Astrocyte (in vitro differentiated cells and primary cell): ENCODE data around the gene CST2. TPM values are rescaled to one million over a fixed set of nuclear protein-coding genes. Genes with fewer than 3 reads are reported as not detected.

Source experiments
- DNase-seq: peaks from one replicate; pipeline ENCODE4 v3.0.0-alpha.2; 2010; ENCODE audit warnings: low read depth
- FAIRE-seq: peaks from 2 replicates; lab custom pipeline; 2011; peaks lifted over from hg19 to GRCh38; lab: Jason Lieb, UNC
- H2AFZ ChIP-seq: 2 replicates; pipeline ENCODE4 v1.6.0; 2012; ENCODE audit warnings: low read depth, low read length, inconsistent platforms
- H3K27ac ChIP-seq: 2 replicates; pipeline ENCODE4 v1.5.1; 2011; ENCODE audit warnings: low read depth, low read length, inconsistent platforms
- H3K27me3 ChIP-seq: 2 replicates; pipeline ENCODE4 v1.6.0; 2011; ENCODE audit warnings: low read length, inconsistent platforms; ENCODE audit not compliant: insufficient read depth
- H3K36me3 ChIP-seq: 2 replicates; pipeline ENCODE4 v1.5.1; 2011; ENCODE audit warnings: low read length, inconsistent platforms; ENCODE audit not compliant: insufficient read depth
- H3K4me1 ChIP-seq: 2 replicates; pipeline ENCODE4 v1.5.1; 2011; ENCODE audit warnings: low read length, inconsistent platforms; ENCODE audit not compliant: insufficient read depth
- H3K4me2 ChIP-seq: 2 replicates; pipeline ENCODE4 v1.6.0; 2012; ENCODE audit warnings: low read length, inconsistent platforms
- H3K4me3 ChIP-seq: 2 replicates; pipeline ENCODE4 v1.5.1; 2011; ENCODE audit warnings: low read depth, mild to moderate bottlenecking, low read length, inconsistent platforms; ENCODE audit not compliant: insufficient read depth
- H3K79me2 ChIP-seq: 2 replicates; pipeline ENCODE4 v1.6.0; 2012; ENCODE audit warnings: mild to moderate bottlenecking, low read length, inconsistent platforms; ENCODE audit not compliant: insufficient read depth
- H3K9ac ChIP-seq: 2 replicates; pipeline ENCODE4 v1.6.0; 2012; ENCODE audit warnings: mild to moderate bottlenecking, low read length, inconsistent platforms
- H3K9me3 ChIP-seq: 2 replicates; pipeline ENCODE4 v1.5.1; 2012; ENCODE audit warnings: low read depth, mild to moderate bottlenecking, low read length, inconsistent platforms; ENCODE audit not compliant: insufficient read depth
- H4K20me1 ChIP-seq: 2 replicates; pipeline ENCODE4 v1.6.0; 2012; ENCODE audit warnings: low read length, inconsistent platforms; ENCODE audit not compliant: insufficient read depth
- H3K27ac Mint-ChIP-seq: one replicate; pipeline ENCODE4 v1.8.0; 2021; ENCODE audit warnings: mild to moderate bottlenecking, mixed read lengths; ENCODE audit not compliant: unreplicated experiment
- H3K27me3 Mint-ChIP-seq: one replicate; pipeline ENCODE4 v1.8.0; 2021; ENCODE audit warnings: low read depth, mixed read lengths; ENCODE audit not compliant: unreplicated experiment
- H3K36me3 Mint-ChIP-seq: one replicate; pipeline ENCODE4 v1.8.0; 2021; ENCODE audit warnings: low read depth, mixed read lengths; ENCODE audit not compliant: unreplicated experiment
- H3K4me1 Mint-ChIP-seq: one replicate; pipeline ENCODE4 v1.8.0; 2021; ENCODE audit warnings: low read depth, mixed read lengths; ENCODE audit not compliant: unreplicated experiment
- H3K4me3 Mint-ChIP-seq: one replicate; pipeline ENCODE4 v1.8.0; 2021; ENCODE audit warnings: mild to moderate bottlenecking, moderate library complexity, mixed read lengths; ENCODE audit not compliant: unreplicated experiment
- H3K9me3 Mint-ChIP-seq: one replicate; pipeline ENCODE4 v1.8.0; 2021; ENCODE audit warnings: mild to moderate bottlenecking, mixed read lengths; ENCODE audit not compliant: unreplicated experiment
- CTCF ChIP-seq: IDR thresholded peaks from 2 replicates; pipeline ENCODE4 v1.5.1; 2011; ENCODE audit warnings: low read depth, mild to moderate bottlenecking, inconsistent platforms, low read length, moderate library complexity; ENCODE audit not compliant: insufficient read depth
- EZH2 ChIP-seq: IDR thresholded peaks from 2 replicates; pipeline ENCODE4 v1.6.1; 2012; ENCODE audit warnings: mild to moderate bottlenecking, low read length, inconsistent platforms; ENCODE audit not compliant: insufficient read depth
- total RNA-seq: library from RNA; stranded (reverse); gene quantifications from 2 replicates; pipeline ENCODE4 v1.2.1, GENCODE V29; 2021

CST2 gene
- total RNA-seq, 1 donor from 2014 or later = 1.7 TPM

DNA sequence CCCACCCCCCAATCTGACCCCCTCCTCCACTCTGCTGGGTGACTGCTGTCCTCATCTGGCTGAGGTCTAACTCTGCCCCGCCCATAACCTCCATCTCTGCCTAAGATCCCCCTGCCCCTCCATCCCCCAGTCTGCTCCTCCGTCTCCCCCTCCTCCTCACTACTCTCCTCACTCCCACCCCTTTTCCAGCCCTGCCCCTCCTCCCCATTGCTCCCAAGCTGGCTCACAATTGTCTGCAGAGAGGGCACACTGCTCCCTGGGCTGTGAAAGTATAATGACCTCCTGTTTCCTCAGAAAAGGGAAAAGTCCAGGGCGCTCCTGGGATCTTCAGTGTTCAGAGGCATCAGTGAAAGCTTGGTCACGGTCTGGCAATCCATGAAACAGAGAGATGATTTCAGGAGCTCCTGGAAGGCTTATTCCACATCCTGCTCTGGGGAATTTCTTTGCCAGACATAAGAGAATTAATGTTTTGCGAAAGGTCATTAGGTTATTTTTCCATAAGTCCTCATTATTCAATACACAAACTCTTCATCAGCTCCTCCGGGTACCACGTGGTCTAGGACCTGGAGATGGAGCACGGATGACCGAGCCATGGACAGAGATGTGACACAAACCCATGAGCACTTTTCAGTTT is 31.6 kb upstream of the CST2 start:
- Histone ChIP-seq H3K9ac (no peak overlapping the region), H3K4me1 (no peaks in the 10 kb centered on the region), H2AFZ (no peak overlapping the region), H3K9me3 (no peaks in the 10 kb centered on the region), H3K4me2 (no peak overlapping the region), H3K4me3 (no peak overlapping the region), H3K27ac (no peak overlapping the region), H3K79me2 (no peaks in the 10 kb centered on the region), H4K20me1 (no peaks in the 10 kb centered on the region), H3K27me3 (no peaks in the 10 kb centered on the region), H3K36me3 (no peaks in the 10 kb centered on the region)
- peak overlapping the region; percentile 53 for H3K27ac Mint-ChIP-seq
- H3K36me3 Mint-ChIP-seq = peaks cover 4% of the 10 kb centered on the region
- H3K9me3 Mint-ChIP-seq = no peaks in the 10 kb centered on the region
- TF ChIP-seq CTCF = no peak
- TF ChIP-seq EZH2 = no peak
- peaks cover 6% of the 10 kb centered on the region for H3K4me1 Mint-ChIP-seq
- FAIRE-seq = no peak
- H3K27me3 Mint-ChIP-seq = peaks cover 20% of the 10 kb centered on the region
- DNase-seq = no peak
- no peak overlapping the region for H3K4me3 Mint-ChIP-seq

- peaks cover 20% of the 10 kb centered on the region for H3K27me3 Mint-ChIP-seq
- Histone ChIP-seq H3K27ac (no peak overlapping the region), H3K27me3 (no peaks in the 10 kb centered on the region), H3K4me1 (no peaks in the 10 kb centered on the region), H3K4me3 (no peak overlapping the region), H4K20me1 (no peaks in the 10 kb centered on the region), H3K4me2 (no peak overlapping the region), H3K9ac (no peak overlapping the region), H3K79me2 (no peaks in the 10 kb centered on the region), H2AFZ (no peak overlapping the region), H3K36me3 (no peaks in the 10 kb centered on the region), H3K9me3 (no peaks in the 10 kb centered on the region)
- H3K36me3 Mint-ChIP-seq = peaks cover 4% of the 10 kb centered on the region
- H3K27ac Mint-ChIP-seq = no peak overlapping the region
- peaks cover 17% of the 10 kb centered on the region for H3K4me1 Mint-ChIP-seq
- no peak overlapping the region for H3K4me3 Mint-ChIP-seq
- no peak for FAIRE-seq
- H3K9me3 Mint-ChIP-seq = no peaks in the 10 kb centered on the region
- DNase-seq = no peak
- no peak for TF ChIP-seq CTCF
- TF ChIP-seq EZH2 = no peak
Measured at GRCh38 chr20:23856736-23857135, 30.2 kb upstream of the CST2 start.

GRCh38 chr20:23856226-23856625 is 29.7 kb upstream of the CST2 start:
- Mint-ChIP-seq H3K27ac (no peak overlapping the region), H3K36me3 (peaks cover 4% of the 10 kb centered on the region), H3K9me3 (no peaks in the 10 kb centered on the region), H3K27me3 (peaks cover 20% of the 10 kb centered on the region), H3K4me1 (peaks cover 20% of the 10 kb centered on the region), H3K4me3 (no peak overlapping the region)
- Histone ChIP-seq H3K4me3 (no peak overlapping the region), H3K4me1 (no peaks in the 10 kb centered on the region), H3K4me2 (no peak overlapping the region), H2AFZ (no peak overlapping the region), H3K9me3 (no peaks in the 10 kb centered on the region), H3K27me3 (no peaks in the 10 kb centered on the region), H3K9ac (no peak overlapping the region), H3K36me3 (no peaks in the 10 kb centered on the region), H3K27ac (no peak overlapping the region), H3K79me2 (no peaks in the 10 kb centered on the region), H4K20me1 (no peaks in the 10 kb centered on the region)
- FAIRE-seq = no peak
- TF ChIP-seq CTCF = no peak
- no peak for DNase-seq
